Measurements from ENCODE around the gene NADSYN1.

Gene NADSYN1

GRCh38 chr11:71474771-71475483, 21.9 kb downstream of the NADSYN1 start:
- no peak for FAIRE-seq

- no peak for FAIRE-seq
Observed at GRCh38 chr11:71476031-71476430, 23.0 kb downstream of the NADSYN1 start.

- FAIRE-seq, result no peak
Observed at GRCh38 chr11:71476926-71477640, 24.1 kb downstream of the NADSYN1 start.

GRCh38 chr11:71477641-71478527, 24.9 kb downstream of the NADSYN1 start:
- FAIRE-seq, result no peak

- FAIRE-seq, result no peak
Observed at GRCh38 chr11:71478528-71478840, 25.5 kb downstream of the NADSYN1 start.

- FAIRE-seq, result no peak
Observed at GRCh38 chr11:71481101-71481960, 28.3 kb downstream of the NADSYN1 start.

- no peak for FAIRE-seq
Observed at GRCh38 chr11:71482216-71482615, 29.2 kb downstream of the NADSYN1 start.

- FAIRE-seq, result no peak
Observed at GRCh38 chr11:71482746-71483364, 29.9 kb downstream of the NADSYN1 start.

- FAIRE-seq, result no peak
Observed at GRCh38 chr11:71483692-71484091, 30.7 kb downstream of the NADSYN1 start.

- FAIRE-seq, result no peak
Observed at GRCh38 chr11:71484248-71485062, 31.5 kb downstream of the NADSYN1 start.

GRCh38 chr11:71485063-71485399, 32.0 kb downstream of the NADSYN1 start:
- no peak for FAIRE-seq

- no peak for FAIRE-seq
Observed at GRCh38 chr11:71485466-71485865, 32.5 kb downstream of the NADSYN1 start.

- FAIRE-seq, result no peak
Observed at GRCh38 chr11:71486320-71486719, 33.3 kb downstream of the NADSYN1 start.

GRCh38 chr11:71488681-71489270, 35.8 kb downstream of the NADSYN1 start:
- no peak for FAIRE-seq

- no peak for FAIRE-seq
Observed at GRCh38 chr11:71489311-71490043, 36.5 kb downstream of the NADSYN1 start.

- FAIRE-seq, result no peak
Observed at GRCh38 chr11:71490044-71490730, 37.2 kb downstream of the NADSYN1 start.

- no peak for FAIRE-seq
Observed at GRCh38 chr11:71490731-71491390, 37.9 kb downstream of the NADSYN1 start.

GRCh38 chr11:71491531-71491930, 38.5 kb downstream of the NADSYN1 start:
- FAIRE-seq, result no peak

- no peak for FAIRE-seq
Observed at GRCh38 chr11:71491940-71492339, 38.9 kb downstream of the NADSYN1 start.

All from A204.1 (cell line).